GM12878 (cell line): ENCODE data around the gene KRTAP19-2. TPM values are rescaled to one million over a fixed set of nuclear protein-coding genes. Genes with fewer than 3 reads are reported as not detected.
A peak's percentile ranks its signal among the peaks of the same experiment; 100 is the strongest.

Experiments used
- ATAC-seq: fragments of 200-7000 bp; cut with Tn5 transposase; 3 replicates; pipeline ENCODE4 v1.9.1; 2020; ENCODE audit warnings: mild to moderate bottlenecking, moderate library complexity
- BruUV-seq: library from RNA; stranded (reverse); fragments of 400-500 nt; replicated peaks from 2 replicates; lab custom pipeline; 2021; lab: Mats Ljungman, UMichigan
- CTCF ChIA-PET: fragments of 300-600 bp; sonication (Branson Sonifier 250); formaldehyde crosslinking; extraction: SDS; loops from one replicate; lab custom pipeline; 2021; ENCODE audit warnings: inconsistent platforms; lab: Yijun Ruan, JAX
- POLR2A ChIA-PET: fragments of 350-600 bp; formaldehyde crosslinking; extraction: SDS; loops from one replicate; lab custom pipeline; 2021; ENCODE audit warnings: inconsistent platforms; lab: Charles Lee
- RAD21 ChIA-PET: fragments of 300-600 bp; sonication (Branson Sonifier 250); formaldehyde crosslinking; loops from one replicate; lab custom pipeline; 2023; ENCODE audit warnings: antibody characterized with exemption; ENCODE audit not compliant: unreplicated experiment; lab: Charles Lee
- SMC1A ChIA-PET: fragments of 300-600 bp; sonication (Branson Sonifier 250); formaldehyde crosslinking; loops from one replicate; lab custom pipeline; 2023; ENCODE audit not compliant: unreplicated experiment, uncharacterized antibody; lab: Charles Lee
- DNase-seq: peaks from one replicate; pipeline ENCODE4 v3.0.0-alpha.2; 2011; ENCODE audit warnings: low read depth, low spot score
- FAIRE-seq: peaks from 3 replicates; lab custom pipeline; 2011; peaks lifted over from hg19 to GRCh38; lab: Jason Lieb, UNC
- H2AFZ ChIP-seq: 2 replicates; pipeline ENCODE4 v1.6.0; 2011; ENCODE audit warnings: low read depth, low read length, control low read depth; ENCODE audit not compliant: control insufficient read depth
- H3K27ac ChIP-seq: 2 replicates; pipeline ENCODE4 v1.5.1; 2011; ENCODE audit warnings: control low read depth; ENCODE audit not compliant: control insufficient read depth, insufficient read depth
- H3K27me3 ChIP-seq, 2 experiments: replicated peaks in 1 of 2; 2 replicates each; pipeline versions ENCODE4 v1.6.0 to v1.6.1; 2011; ENCODE audit warnings: low read length in 1 of 2; ENCODE audit not compliant: control insufficient read depth in 2 of 2, insufficient read depth in 2 of 2
- H3K36me3 ChIP-seq, 2 experiments: 2 replicates each; pipeline ENCODE4 v1.5.1; 2011; ENCODE audit warnings: low read length in 1 of 2; ENCODE audit not compliant: control insufficient read depth in 2 of 2, insufficient read depth in 2 of 2
- H3K4me1 ChIP-seq: 2 replicates; pipeline ENCODE4 v1.6.1; 2011; ENCODE audit warnings: mild to moderate bottlenecking, low read length, moderate library complexity, mixed read lengths; ENCODE audit not compliant: control insufficient read depth, insufficient read depth
- H3K4me2 ChIP-seq: 2 replicates; pipeline ENCODE4 v1.6.0; 2011; ENCODE audit warnings: control low read depth; ENCODE audit not compliant: control insufficient read depth, insufficient read depth
- H3K4me3 ChIP-seq: fragments of 200-600 bp; sonication (generic); 2 replicates; pipeline ENCODE4 v1.5.1; 2016
- H3K79me2 ChIP-seq: 2 replicates; pipeline ENCODE4 v1.6.0; 2011; ENCODE audit warnings: low read length; ENCODE audit not compliant: control insufficient read depth, insufficient read depth
- H3K9ac ChIP-seq: 2 replicates; pipeline ENCODE4 v1.8.0; 2011; ENCODE audit warnings: low read length, control low read depth, mixed read lengths; ENCODE audit not compliant: control insufficient read depth, insufficient read depth
- H3K9me3 ChIP-seq: replicated peaks from 3 replicates; pipeline ENCODE4 v1.5.1; 2011; ENCODE audit warnings: mild to moderate bottlenecking, low read length; ENCODE audit not compliant: control insufficient read depth, insufficient read depth
- H4K20me1 ChIP-seq: 2 replicates; pipeline ENCODE4 v1.6.0; 2011; ENCODE audit not compliant: control insufficient read depth, insufficient read depth
- CEBPB ChIP-seq, 2 experiments: fragments of 150-350 bp in 1 of 2; IDR thresholded peaks; 2 replicates each; pipeline ENCODE4 v1.6.1; 2012 to 2014; ENCODE audit warnings: low read depth in 2 of 2, low read length in 2 of 2, borderline replicate concordance in 1 of 2, inconsistent platforms in 1 of 2
- CTCF ChIP-seq, 3 experiments: IDR thresholded peaks in 2 of 3; conservative IDR thresholded peaks in 1 of 3; 2 replicates each; pipeline ENCODE4 v1.5.1; 2011; ENCODE audit warnings: low read depth in 3 of 3, low read length in 3 of 3, mild to moderate bottlenecking in 3 of 3, control low read depth in 2 of 3, moderate library complexity in 2 of 3, inconsistent platforms in 1 of 3, mixed read lengths in 1 of 3; ENCODE audit not compliant: control insufficient read depth in 2 of 3, insufficient read depth in 1 of 3; ENCODE audit errors: extremely low read depth in 1 of 3
- ESRRA ChIP-seq: IDR thresholded peaks from 2 replicates; pipeline ENCODE4 v1.6.1; 2012; ENCODE audit warnings: mild to moderate bottlenecking, low read length, improper control_type of control experiment
- FOXM1 ChIP-seq: IDR thresholded peaks from 2 replicates; pipeline ENCODE4 v1.6.1; 2012; ENCODE audit warnings: low read depth, mild to moderate bottlenecking, inconsistent platforms, low read length, moderate library complexity
- NBN ChIP-seq: fragments of 450-650 bp; IDR thresholded peaks from 2 replicates; pipeline ENCODE4 v1.6.1; 2016
- RBBP5 ChIP-seq: fragments of 200-600 bp; sonication (generic); conservative IDR thresholded peaks from 2 replicates; pipeline ENCODE4 v1.6.1; 2016
- ZNF384 ChIP-seq: IDR thresholded peaks from 2 replicates; pipeline ENCODE4 v1.6.1; 2012; ENCODE audit warnings: low read depth, mild to moderate bottlenecking, low read length, improper control_type of control experiment, borderline replicate concordance
- WGBS: methylation state at CpG from one replicate; pipeline ENCODE4 v1.1.6; 2016; ENCODE audit warnings: low lambda C conversion rate; ENCODE audit not compliant: insufficient replicate concordance, insufficient coverage; ENCODE audit errors: missing lambda C conversion rate; 5-methylcytosine and 5-hydroxymethylcytosine counted together
- in situ Hi-C: fragments of 300-500 bp; cut with MboI; formaldehyde crosslinking; loops from 9 replicates; pipeline ENCODE4 v1.14.3; 2018; ENCODE audit warnings: mixed read lengths
- intact Hi-C: fragments of 100-400 bp; cut with micrococcal nuclease; formaldehyde crosslinking; loops from one replicate; pipeline ENCODE4 v1.14.2; 2022; ENCODE audit not compliant: unreplicated experiment
- polyA plus RNA-seq, 11 experiments: library from polyadenylated mRNA; depleted of rRNA in 4 of 11; unstranded in 6 of 11; stranded (reverse) in 5 of 11; fragments of >200 nt; fragmentation: Nextera tagmentation in 4 of 11; fragmentation: Illumina TruSeq in 1 of 11; extraction: Ambion mirVana in 4 of 11; extraction: Trizol in 1 of 11; gene quantifications; 1 replicate in 1 of 11; 2 replicates in 10 of 11; pipeline versions ENCODE4 v1.2.1 to v1.2.3, GENCODE V29; 2011 to 2016; ENCODE audit warnings: inconsistent platforms in 2 of 11, missing spikeins in 2 of 11, low read depth in 1 of 11
- total RNA-seq, 4 experiments: library from RNA; depleted of rRNA in 3 of 4; stranded (reverse); fragments of >200 nt in 3 of 4; fragmentation: Illumina TruSeq in 1 of 4; extraction: Trizol in 1 of 4; gene quantifications; 2 replicates each; pipeline versions ENCODE4 v1.2.1 to v1.2.3, GENCODE V29; 2013 to 2021

Gene KRTAP19-2
- total and polyA plus RNA-seq, 10 of the 15 experiments (the other 5 are each of a cell fraction or from before 2014, with no cell fraction given): not detected

DNA sequence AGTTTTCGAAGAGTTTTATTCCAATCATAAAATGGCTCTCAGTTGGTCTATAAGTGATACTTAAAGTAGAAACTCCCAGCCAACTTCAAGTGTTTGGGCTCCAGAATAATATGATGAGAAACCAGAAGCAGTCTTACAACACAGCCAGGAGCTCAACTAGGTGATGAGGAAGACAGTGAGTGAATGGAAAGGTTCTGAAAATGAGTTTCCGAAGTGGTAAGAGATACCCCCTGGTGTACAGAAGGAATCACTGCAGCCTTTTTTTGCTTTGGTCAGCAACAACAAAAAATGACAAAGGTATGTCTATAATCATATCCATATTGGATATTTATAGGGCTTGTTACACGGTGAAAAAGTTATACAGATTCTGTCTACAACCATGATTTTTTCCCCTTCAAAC is 23.5 kb downstream of the KRTAP19-2 start:
- no peak overlapping the region for H2AFZ ChIP-seq
- no peak overlapping the region for H3K4me2 ChIP-seq
- POLR2A ChIA-PET: no interaction called here
- no peaks in the 10 kb centered on the region for H3K36me3 ChIP-seq
- no peaks in the 10 kb centered on the region for H3K4me1 ChIP-seq
- H3K79me2 ChIP-seq: no peaks in the 10 kb centered on the region
- TF ChIP-seq ESRRA: no peak
- no peak for TF ChIP-seq ZNF384
- no peak for TF ChIP-seq RBBP5
- TF ChIP-seq CTCF (IDR thresholded peaks at IDR 0.05 in 2 of 3, conservative IDR thresholded peaks at IDR 0.05 in 1 of 3; ENCODE audit: control insufficient read depth in 2 of 3, extremely low read depth in 1 of 3, insufficient read depth in 1 of 3, low read depth in 3 of 3, low read length in 3 of 3): peak; percentile 29 to 39 (median 37); a peak in 3 of 6 replicates
- no peak for TF ChIP-seq NBN
- no peak for TF ChIP-seq FOXM1
- no peak for TF ChIP-seq CEBPB (IDR thresholded peaks at IDR 0.05; ENCODE audit: borderline replicate concordance in 1 of 2, low read depth in 2 of 2, low read length in 2 of 2)
- TF ChIP-seq, all 136 proteins: peak for 1
- Histone ChIP-seq H4K20me1 (no peaks in the 10 kb centered on the region), H3K27me3 (no peaks in the 10 kb centered on the region), H3K4me3 (no peak overlapping the region), H3K27ac (no peak overlapping the region), H3K9ac (no peak overlapping the region), H3K9me3 (no peaks in the 10 kb centered on the region)
- in situ Hi-C loops: no loop called here
- 0% methylated on average over 3 of the region's 3 CpGs for WGBS
- ATAC-seq (peak; percentile 22; the same call in 2 of the 3 replicates), FAIRE-seq (no peak), DNase-seq (no peak)
- intact Hi-C loops: loop anchor here (2.0 kb wide), 1 partner anchor 123 kb away; no protein-coding TSS in a partner anchor
- ChIA-PET SMC1A (no interaction called here), RAD21 (no interaction called here), CTCF (interaction anchor here (0.7 to 1.0 kb wide), 2 partner anchors 123 to 349 kb away, joined by 3 read pairs; partner anchors contain the start of gene KRTAP8-1)
- BruUV-seq: no TSS peak
